ENCODE data around the gene FOXN4. TPM values are rescaled to one million over a fixed set of nuclear protein-coding genes. Genes with fewer than 3 reads are reported as not detected.

The FOXN4 gene
- total and polyA plus RNA-seq, 2 donors (not counting 3 experiments of a cell fraction or from before 2014, with no cell fraction given): not detected

- BruUV-seq (replicated peaks): no TSS peak
- H3K9ac ChIP-seq (replicated peaks; ENCODE audit: extremely low read depth, insufficient read depth, low read length): no peak overlapping the region
- no peaks in the 10 kb centered on the region for H3K36me3 ChIP-seq (ENCODE audit: control insufficient read depth in 2 of 2, extremely low read depth in 1 of 2, insufficient read depth in 2 of 2, low read length in 2 of 2)
- POLR2A ChIA-PET: no interaction called here
- no peaks in the 10 kb centered on the region for H3K4me1 ChIP-seq (ENCODE audit: control insufficient read depth, extremely low read depth, insufficient read depth, low read length)
- no peaks in the 10 kb centered on the region for H3K79me2 ChIP-seq (ENCODE audit: control insufficient read depth, insufficient read depth, low read length)
- H3K27me3 ChIP-seq (ENCODE audit: control insufficient read depth in 2 of 2, insufficient read depth in 2 of 2, low read length in 2 of 2): no peaks in the 10 kb centered on the region
- H3K4me3 ChIP-seq (replicated peaks in 1 of 3; ENCODE audit: insufficient read depth in 1 of 3, low read depth in 1 of 3, low read length in 3 of 3): no peak overlapping the region
- no peak overlapping the region for H3K27ac ChIP-seq (ENCODE audit: insufficient read depth, low read depth, low read length)
- H2AFZ ChIP-seq (ENCODE audit: low read depth, low read length): no peak overlapping the region
- intact Hi-C loops (cut with micrococcal nuclease): no loop called here
- H3K4me2 ChIP-seq (ENCODE audit: insufficient read depth, low read length): no peak overlapping the region
- no peaks in the 10 kb centered on the region for H3K9me3 ChIP-seq (replicated peaks; ENCODE audit: control insufficient read depth, insufficient read depth, low read length)
- FAIRE-seq (no peak), DNase-seq (ENCODE audit: low read depth, low spot score) (no peak)
- CTCF ChIA-PET: no interaction called here
- dilution Hi-C loops (cut with MboI; ENCODE audit: extremely low pct_ligation_motif_present, low sequenced_read_pairs): no loop called here
- no peaks in the 10 kb centered on the region for H4K20me1 ChIP-seq (replicated peaks; ENCODE audit: control insufficient read depth, extremely low read depth, insufficient read depth, low read length)
- no peaks in the 10 kb centered on the region for H3K9me1 ChIP-seq (replicated peaks; ENCODE audit: control insufficient read depth, extremely low read depth, insufficient read depth, low read length)
- TF ChIP-seq POLR2AphosphoS5 (IDR thresholded peaks at IDR 0.05; ENCODE audit: insufficient read depth, low read depth, low read length) (no peak), GATA2 (IDR thresholded peaks at IDR 0.05; ENCODE audit: insufficient read depth, insufficient read length, low read depth, low read length) (no peak), FOS (IDR thresholded peaks at IDR 0.05; ENCODE audit: borderline replicate concordance, insufficient read depth, low read length) (no peak), JUN (IDR thresholded peaks at IDR 0.05; ENCODE audit: borderline replicate concordance, insufficient read depth, insufficient read length, low read depth) (no peak), POLR2A (IDR thresholded peaks at IDR 0.05; ENCODE audit: low read depth, low read length) (no peak), MAX (IDR thresholded peaks at IDR 0.05; ENCODE audit: insufficient read depth, insufficient read length) (no peak)
Observed at GRCh38 chr12:109270494-109270893, 38.6 kb downstream of the FOXN4 start.

GRCh38 chr12:109269428-109269827 lies 39.7 kb downstream of the FOXN4 start:
- no peak overlapping the region for H3K4me3 ChIP-seq (replicated peaks in 1 of 3; ENCODE audit: insufficient read depth in 1 of 3, low read depth in 1 of 3, low read length in 3 of 3)
- BruUV-seq (replicated peaks): no TSS peak
- H3K36me3 ChIP-seq (ENCODE audit: control insufficient read depth in 2 of 2, extremely low read depth in 1 of 2, insufficient read depth in 2 of 2, low read length in 2 of 2): no peaks in the 10 kb centered on the region
- intact Hi-C loops (cut with micrococcal nuclease): no loop called here
- no peaks in the 10 kb centered on the region for H3K9me3 ChIP-seq (replicated peaks; ENCODE audit: control insufficient read depth, insufficient read depth, low read length)
- H3K27me3 ChIP-seq (ENCODE audit: control insufficient read depth in 2 of 2, insufficient read depth in 2 of 2, low read length in 2 of 2): no peaks in the 10 kb centered on the region
- no peak for TF ChIP-seq POLR2A (IDR thresholded peaks at IDR 0.05; ENCODE audit: low read depth, low read length)
- no peak for TF ChIP-seq CTCF (IDR thresholded peaks at IDR 0.05; ENCODE audit: extremely low read depth in 1 of 2, insufficient read depth in 1 of 2, low read depth in 1 of 2, low read length in 2 of 2)
- TF ChIP-seq MYC (IDR thresholded peaks at IDR 0.05; ENCODE audit: low read depth, low read length): no peak
- TF ChIP-seq JUN (IDR thresholded peaks at IDR 0.05; ENCODE audit: borderline replicate concordance, insufficient read depth, insufficient read length, low read depth): no peak
- no peak for TF ChIP-seq FOS (IDR thresholded peaks at IDR 0.05; ENCODE audit: borderline replicate concordance, insufficient read depth, low read length)
- TF ChIP-seq POLR2AphosphoS5 (IDR thresholded peaks at IDR 0.05; ENCODE audit: insufficient read depth, low read depth, low read length): no peak
- TF ChIP-seq EZH2 (IDR thresholded peaks at IDR 0.05; ENCODE audit: borderline replicate concordance, low read depth, low read length, severe bottlenecking): no peak
- TF ChIP-seq GATA2 (IDR thresholded peaks at IDR 0.05; ENCODE audit: insufficient read depth, insufficient read length, low read depth, low read length): no peak
- no peak for TF ChIP-seq MAX (IDR thresholded peaks at IDR 0.05; ENCODE audit: insufficient read depth, insufficient read length)
- H3K4me2 ChIP-seq (ENCODE audit: insufficient read depth, low read length): no peak overlapping the region
- H3K79me2 ChIP-seq (ENCODE audit: control insufficient read depth, insufficient read depth, low read length): no peaks in the 10 kb centered on the region
- no peak overlapping the region for H3K27ac ChIP-seq (ENCODE audit: insufficient read depth, low read depth, low read length)
- H3K4me1 ChIP-seq (ENCODE audit: control insufficient read depth, extremely low read depth, insufficient read depth, low read length): no peaks in the 10 kb centered on the region
- FAIRE-seq: no peak
- H3K9me1 ChIP-seq (replicated peaks; ENCODE audit: control insufficient read depth, extremely low read depth, insufficient read depth, low read length): no peaks in the 10 kb centered on the region
- ChIA-PET CTCF (interaction anchor here (2.4 kb wide), 1 partner anchor 116 kb away, joined by 10 read pairs; no protein-coding TSS in a partner anchor), POLR2A (no interaction called here)
- dilution Hi-C loops (cut with MboI; ENCODE audit: extremely low pct_ligation_motif_present, low sequenced_read_pairs): no loop called here
- H4K20me1 ChIP-seq (replicated peaks; ENCODE audit: control insufficient read depth, extremely low read depth, insufficient read depth, low read length): no peaks in the 10 kb centered on the region
- DNase-seq (ENCODE audit: low read depth, low spot score): no peak
- H2AFZ ChIP-seq (ENCODE audit: low read depth, low read length): no peak overlapping the region
- no peak overlapping the region for H3K9ac ChIP-seq (replicated peaks; ENCODE audit: extremely low read depth, insufficient read depth, low read length)

All from endothelial cell of umbilical vein (primary cell).